DOHH2 (cell line): Measurements from ENCODE around the gene CDHR2.

Experiments
- H3F3A ChIP-seq: fragments of 200-600 bp; sonication (generic), shearing (Covaris generic); 2 replicates; pipeline ENCODE4 v1.6.0; 2016; ENCODE audit warnings: antibody characterized with exemption, mild to moderate bottlenecking; ENCODE audit not compliant: control insufficient read depth, insufficient read depth
- H3K27ac ChIP-seq: fragments of 200-600 bp; sonication (generic); 2 replicates; pipeline ENCODE4 v1.5.1; 2014; ENCODE audit warnings: low read depth, mild to moderate bottlenecking, low read length, moderate library complexity
- H3K27me3 ChIP-seq: fragments of 200-600 bp; sonication (generic); 2 replicates; pipeline ENCODE4 v1.6.1; 2014; ENCODE audit warnings: mild to moderate bottlenecking, low read length, mixed read lengths; ENCODE audit not compliant: control insufficient read depth
- H3K36me3 ChIP-seq: fragments of 200-600 bp; sonication (generic); 2 replicates; pipeline ENCODE4 v1.6.1; 2014; ENCODE audit warnings: mild to moderate bottlenecking, low read length, moderate library complexity, mixed read lengths; ENCODE audit not compliant: control insufficient read depth
- H3K4me1 ChIP-seq: fragments of 200-600 bp; sonication (generic); 2 replicates; pipeline ENCODE4 v1.6.1; 2014; ENCODE audit warnings: mild to moderate bottlenecking, low read length, mixed read lengths; ENCODE audit not compliant: control insufficient read depth
- H3K4me2 ChIP-seq: fragments of 200-600 bp; sonication (generic); 2 replicates; pipeline ENCODE4 v1.6.0; 2014; ENCODE audit warnings: mild to moderate bottlenecking, low read length, moderate library complexity
- H3K4me3 ChIP-seq: fragments of 200-600 bp; sonication (generic); 2 replicates; pipeline ENCODE4 v1.5.1; 2014; ENCODE audit warnings: mild to moderate bottlenecking, low read length, mixed read lengths
- H3K79me2 ChIP-seq: fragments of 200-600 bp; sonication (generic); 2 replicates; pipeline ENCODE4 v1.6.1; 2014; ENCODE audit warnings: mild to moderate bottlenecking, low read length, mixed read lengths; ENCODE audit not compliant: control insufficient read depth
- H3K9me2 ChIP-seq: fragments of 200-600 bp; sonication (generic); replicated peaks from 2 replicates; pipeline ENCODE4 v1.6.1; 2014; ENCODE audit warnings: mild to moderate bottlenecking, low read length, mixed read lengths; ENCODE audit not compliant: control insufficient read depth
- H3K9me3 ChIP-seq: fragments of 200-600 bp; sonication (generic); 2 replicates; pipeline ENCODE4 v1.6.1; 2014; ENCODE audit warnings: antibody characterized with exemption, low read length, mixed read lengths; ENCODE audit not compliant: control insufficient read depth, insufficient read depth
- H4K20me1 ChIP-seq: fragments of 200-600 bp; sonication (generic); 2 replicates; pipeline ENCODE4 v1.6.0; 2014; ENCODE audit warnings: low read depth, mild to moderate bottlenecking, antibody characterized with exemption, low read length, moderate library complexity; ENCODE audit not compliant: control insufficient read depth, insufficient read depth
- EZH2phosphoT487 ChIP-seq: fragments of 200-600 bp; sonication (generic); IDR thresholded peaks from 2 replicates; pipeline ENCODE4 v1.6.1; 2017; ENCODE audit warnings: borderline replicate concordance, mild to moderate bottlenecking, antibody characterized with exemption, low read length, moderate library complexity, mixed read lengths
- TF ChIP-seq, protein P1 (sequence below): fragments of 200-600 bp; sonication (generic); IDR thresholded peaks from one replicate; pipeline ENCODE4 v1.5.1; 2014; ENCODE audit warnings: antibody characterized with exemption, mild to moderate bottlenecking, low read depth, low read length; ENCODE audit not compliant: poor library complexity, severe bottlenecking

CDHR2 gene

DNA sequence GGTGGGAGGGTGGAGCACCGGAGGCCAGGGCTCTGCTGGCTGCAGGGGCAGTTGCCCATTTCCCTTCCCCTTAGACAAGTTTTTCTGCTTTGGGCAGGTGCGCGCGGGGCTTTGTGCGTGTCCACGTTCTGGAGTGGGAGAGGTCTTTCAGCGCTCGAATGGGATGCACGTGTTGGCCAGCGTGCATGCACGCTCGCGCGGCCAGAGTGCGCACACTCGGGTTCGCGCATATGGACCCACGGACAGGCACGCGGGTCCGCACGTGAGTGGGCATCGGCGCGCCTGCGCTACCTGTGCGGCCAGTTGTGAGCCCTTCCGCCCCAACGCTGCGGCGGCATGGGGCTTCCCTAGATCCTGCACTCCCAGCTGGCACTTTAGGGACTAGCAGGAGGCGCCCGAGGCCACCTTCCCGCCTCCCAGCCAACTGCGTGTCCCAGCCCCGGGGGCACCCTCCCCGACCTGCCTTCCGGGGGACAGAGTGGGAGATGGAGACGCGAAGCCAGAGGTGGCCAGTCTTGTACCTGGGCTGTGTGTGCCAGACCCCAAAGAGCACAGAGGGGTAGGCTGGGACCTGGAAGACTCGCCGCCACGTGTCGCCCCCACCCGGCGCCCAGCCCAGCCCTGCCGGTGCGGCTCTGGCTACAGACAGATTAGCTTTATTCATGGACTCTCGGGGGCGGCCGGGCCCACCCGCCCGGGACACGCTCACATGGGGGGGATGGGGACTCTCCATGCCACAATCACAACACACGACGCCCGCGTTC is 70.6 kb downstream of the CDHR2 start:
- H3K27ac ChIP-seq, result no peak overlapping the region
- H3K4me2 ChIP-seq, result no peak overlapping the region
- no peaks in the 10 kb centered on the region for H4K20me1 ChIP-seq
- no peaks in the 10 kb centered on the region for H3K36me3 ChIP-seq
- H3F3A ChIP-seq, result no peaks in the 10 kb centered on the region
- H3K9me2 ChIP-seq, result no peaks in the 10 kb centered on the region
- no peak overlapping the region for H3K4me3 ChIP-seq
- TF ChIP-seq, protein P1, sequence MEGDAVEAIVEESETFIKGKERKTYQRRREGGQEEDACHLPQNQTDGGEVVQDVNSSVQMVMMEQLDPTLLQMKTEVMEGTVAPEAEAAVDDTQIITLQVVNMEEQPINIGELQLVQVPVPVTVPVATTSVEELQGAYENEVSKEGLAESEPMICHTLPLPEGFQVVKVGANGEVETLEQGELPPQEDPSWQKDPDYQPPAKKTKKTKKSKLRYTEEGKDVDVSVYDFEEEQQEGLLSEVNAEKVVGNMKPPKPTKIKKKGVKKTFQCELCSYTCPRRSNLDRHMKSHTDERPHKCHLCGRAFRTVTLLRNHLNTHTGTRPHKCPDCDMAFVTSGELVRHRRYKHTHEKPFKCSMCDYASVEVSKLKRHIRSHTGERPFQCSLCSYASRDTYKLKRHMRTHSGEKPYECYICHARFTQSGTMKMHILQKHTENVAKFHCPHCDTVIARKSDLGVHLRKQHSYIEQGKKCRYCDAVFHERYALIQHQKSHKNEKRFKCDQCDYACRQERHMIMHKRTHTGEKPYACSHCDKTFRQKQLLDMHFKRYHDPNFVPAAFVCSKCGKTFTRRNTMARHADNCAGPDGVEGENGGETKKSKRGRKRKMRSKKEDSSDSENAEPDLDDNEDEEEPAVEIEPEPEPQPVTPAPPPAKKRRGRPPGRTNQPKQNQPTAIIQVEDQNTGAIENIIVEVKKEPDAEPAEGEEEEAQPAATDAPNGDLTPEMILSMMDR, result peak; percentile 37
- no peak for TF ChIP-seq EZH2phosphoT487
- no peaks in the 10 kb centered on the region for H3K9me3 ChIP-seq
- H3K4me1 ChIP-seq, result no peaks in the 10 kb centered on the region
- peaks cover 21% of the 10 kb centered on the region for H3K27me3 ChIP-seq
- no peaks in the 10 kb centered on the region for H3K79me2 ChIP-seq

DNA sequence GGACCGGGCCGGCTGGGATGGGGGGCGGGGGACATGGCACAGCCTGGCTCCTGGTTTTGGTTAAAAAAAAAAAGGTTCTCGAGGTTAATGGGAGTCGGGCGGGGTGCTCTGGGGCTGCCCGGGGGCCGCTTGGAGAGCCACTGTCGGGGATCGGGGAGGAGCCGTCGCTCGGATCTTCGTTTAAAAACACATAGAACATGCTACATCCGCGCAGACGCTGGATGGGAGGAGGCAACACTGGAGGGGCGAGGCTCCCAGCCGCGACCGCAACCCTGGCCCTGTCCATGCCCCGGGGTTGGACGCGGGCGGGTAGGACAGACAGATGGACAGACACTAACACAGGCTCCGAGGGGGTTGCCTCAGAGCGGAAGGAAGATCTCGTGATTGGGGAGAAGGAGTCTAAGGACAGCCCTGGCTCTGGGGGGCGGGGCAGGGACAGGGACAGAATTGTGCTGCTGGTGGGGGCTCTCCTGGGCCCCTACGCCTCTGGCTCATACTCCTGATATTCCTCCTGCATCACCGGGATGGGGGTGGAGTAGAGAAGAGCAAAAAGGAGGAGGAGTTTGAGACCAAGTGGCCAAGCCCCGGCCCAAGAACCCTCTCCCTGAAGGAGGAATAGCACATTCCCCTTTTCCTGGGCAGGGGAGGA is 71.3 kb downstream of the CDHR2 start:
- Histone ChIP-seq H3K4me3 (no peak overlapping the region), H3K9me3 (no peaks in the 10 kb centered on the region), H3K27ac (no peak overlapping the region), H3F3A (no peaks in the 10 kb centered on the region), H3K79me2 (no peaks in the 10 kb centered on the region), H3K36me3 (no peaks in the 10 kb centered on the region), H3K4me2 (no peak overlapping the region), H3K4me1 (peaks cover 3% of the 10 kb centered on the region; the same call in 1 of the 2 replicates), H3K9me2 (no peaks in the 10 kb centered on the region), H4K20me1 (no peaks in the 10 kb centered on the region), H3K27me3 (peaks cover 18% of the 10 kb centered on the region)
- TF ChIP-seq, protein P1, result no peak
- no peak for TF ChIP-seq EZH2phosphoT487

DNA sequence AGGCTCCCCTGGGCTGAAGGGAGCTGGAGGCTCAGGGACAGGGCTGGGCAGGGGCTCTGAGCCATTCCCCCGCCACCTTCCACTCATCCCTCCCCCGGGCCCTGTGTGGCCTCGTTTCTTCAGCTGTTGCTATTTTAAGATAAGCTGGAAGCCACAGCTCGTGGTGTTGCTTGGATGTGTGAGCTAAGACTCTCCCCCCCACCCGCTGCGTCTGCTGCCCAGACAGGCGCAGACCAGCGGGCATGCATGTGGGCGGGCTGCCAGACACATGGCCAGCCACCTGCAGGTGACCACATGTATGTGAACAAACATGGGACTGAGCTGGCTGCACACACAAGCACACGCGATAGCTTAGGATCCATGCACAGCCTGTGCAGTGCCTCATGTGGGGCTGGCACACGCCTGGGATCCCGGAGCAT is 72.5 kb downstream of the CDHR2 start:
- Histone ChIP-seq H3K9me2 (no peaks in the 10 kb centered on the region), H3K27me3 (peaks cover 8% of the 10 kb centered on the region; the same call in 1 of the 2 replicates), H3K9me3 (no peaks in the 10 kb centered on the region), H3K4me2 (no peak overlapping the region), H3K4me3 (no peak overlapping the region), H3F3A (0 out of 2 replicates have a peak, but pooled peaks cover 2% of the 10 kb centered on the region), H3K79me2 (no peaks in the 10 kb centered on the region), H3K4me1 (peaks cover 13% of the 10 kb centered on the region), H3K27ac (no peak overlapping the region), H4K20me1 (no peaks in the 10 kb centered on the region), H3K36me3 (no peaks in the 10 kb centered on the region)
- TF ChIP-seq, protein P1, result no peak
- no peak for TF ChIP-seq EZH2phosphoT487
